Vagina (tissue), 2 donors: Measurements from ENCODE around the gene PIGP.

Experiments used
- CTCF ChIP-seq, 3 experiments: fragments of 450-650 bp in 2 of 3; fragments of 200-600 bp in 1 of 3; sonication (generic) in 1 of 3; IDR thresholded peaks; one replicate each; pipeline ENCODE4 v1.5.1; 2017 to 2019; ENCODE audit warnings: antibody characterized with exemption in 3 of 3, mild to moderate bottlenecking in 2 of 3, moderate library complexity in 2 of 3
- POLR2A ChIP-seq, 2 donors: fragments of 450-650 bp; IDR thresholded peaks; one replicate each; pipeline ENCODE4 v1.6.1; 2017; ENCODE audit warnings: antibody characterized with exemption in 2 of 2, mild to moderate bottlenecking in 2 of 2, moderate library complexity in 2 of 2
- POLR2AphosphoS5 ChIP-seq, 2 donors: sonication (generic); formaldehyde crosslinking; IDR thresholded peaks; one replicate each; pipeline ENCODE4 v1.9.0; 2017; ENCODE audit warnings: antibody characterized with exemption in 2 of 2, mild to moderate bottlenecking in 2 of 2, low read depth in 1 of 2; ENCODE audit not compliant: insufficient read depth in 1 of 2

DNA sequence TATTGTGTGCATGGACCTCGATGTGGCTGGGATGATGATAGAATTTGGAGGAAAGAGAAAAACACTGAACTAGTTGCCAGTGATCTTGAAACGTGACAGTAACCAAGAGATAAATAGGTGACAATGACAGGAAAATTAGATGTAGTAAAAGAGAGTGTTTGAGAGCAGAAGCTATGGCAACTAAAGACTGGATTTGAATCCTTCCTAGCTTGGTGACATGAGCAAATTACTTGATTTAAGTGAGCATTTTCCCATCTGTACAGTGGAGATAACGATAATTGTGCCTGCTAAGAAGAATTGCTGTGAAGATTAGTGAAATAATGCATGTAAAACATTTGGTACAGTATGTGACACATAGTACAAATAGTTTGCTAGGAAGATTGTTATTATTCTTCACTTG is 12.9 kb upstream of the PIGP start:
- no peak for TF ChIP-seq CTCF (IDR thresholded peaks at IDR 0.05)
- no peak for TF ChIP-seq POLR2A (IDR thresholded peaks at IDR 0.05)
- TF ChIP-seq POLR2AphosphoS5 (IDR thresholded peaks at IDR 0.05; ENCODE audit: insufficient read depth in 1 of 2, low read depth in 1 of 2), result no peak
